GM21737 (cell line): ENCODE data around the gene INTS2.

Experiments
- ATAC-seq: cut with Tn5 transposase; IDR thresholded peaks from one replicate; pipeline ENCODE4 v1.9.1; 2021; ENCODE audit warnings: mild to moderate bottlenecking, moderate library complexity; ENCODE audit not compliant: unreplicated experiment

INTS2 gene

GRCh38 chr17:61856035-61856434, 71.7 kb downstream of the INTS2 start:
- ATAC-seq, result no peak

- no peak for ATAC-seq
These were observed 74.9 kb downstream of the INTS2 start for GRCh38 chr17:61852857-61853256.

- ATAC-seq, result no peak
These were observed 78.1 kb downstream of the INTS2 start for GRCh38 chr17:61849674-61850073.

- no peak for ATAC-seq
These were observed 78.9 kb downstream of the INTS2 start for GRCh38 chr17:61848896-61849295.

GRCh38 chr17:61848247-61848646, 79.5 kb downstream of the INTS2 start:
- no peak for ATAC-seq

DNA sequence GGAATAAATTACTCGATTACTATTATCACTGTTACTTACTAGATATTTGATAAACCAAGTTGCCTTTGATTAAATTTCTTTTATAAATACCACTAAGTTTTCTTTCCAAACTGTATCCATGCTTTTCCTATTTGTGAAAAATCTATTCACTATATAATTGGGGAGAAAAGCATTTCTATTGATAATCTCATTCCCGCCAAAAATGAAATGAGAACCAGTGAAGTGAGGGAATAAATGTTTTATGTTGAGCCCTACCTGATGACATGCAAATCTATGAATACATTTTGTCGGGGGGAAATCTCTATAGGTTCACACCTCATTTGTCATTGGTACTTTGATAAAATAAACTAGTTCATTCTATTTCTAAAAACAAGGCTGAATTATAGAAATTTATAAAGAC, 80.1 kb downstream of the INTS2 start:
- no peak for ATAC-seq

GRCh38 chr17:61846761-61847375, 80.9 kb downstream of the INTS2 start:
- ATAC-seq, result no peak

DNA sequence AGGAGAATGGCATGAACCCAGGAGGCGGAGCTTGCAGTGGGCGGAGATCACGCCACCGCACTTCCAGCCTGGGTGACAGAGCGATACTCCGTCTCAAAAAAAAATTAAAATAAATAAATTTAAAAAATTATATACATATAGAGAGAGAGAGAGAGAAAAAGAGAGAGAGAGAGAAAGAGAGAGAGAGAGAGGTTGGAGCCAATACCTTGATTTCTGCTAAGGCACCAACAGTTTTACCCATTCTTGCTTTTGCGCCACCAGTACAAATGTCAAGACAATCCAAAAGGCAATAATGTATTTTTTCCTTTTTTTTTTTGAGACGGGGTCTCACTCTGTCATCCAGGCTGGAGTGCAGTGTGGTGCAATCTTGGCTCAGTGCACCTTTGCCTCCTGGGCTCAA, 81.7 kb downstream of the INTS2 start:
- no peak for ATAC-seq

GRCh38 chr17:61843435-61843834, 84.3 kb downstream of the INTS2 start:
- no peak for ATAC-seq

GRCh38 chr17:61842899-61843298, 84.9 kb downstream of the INTS2 start:
- no peak for ATAC-seq

GRCh38 chr17:61839300-61839786, 88.4 kb downstream of the INTS2 start:
- no peak for ATAC-seq

DNA sequence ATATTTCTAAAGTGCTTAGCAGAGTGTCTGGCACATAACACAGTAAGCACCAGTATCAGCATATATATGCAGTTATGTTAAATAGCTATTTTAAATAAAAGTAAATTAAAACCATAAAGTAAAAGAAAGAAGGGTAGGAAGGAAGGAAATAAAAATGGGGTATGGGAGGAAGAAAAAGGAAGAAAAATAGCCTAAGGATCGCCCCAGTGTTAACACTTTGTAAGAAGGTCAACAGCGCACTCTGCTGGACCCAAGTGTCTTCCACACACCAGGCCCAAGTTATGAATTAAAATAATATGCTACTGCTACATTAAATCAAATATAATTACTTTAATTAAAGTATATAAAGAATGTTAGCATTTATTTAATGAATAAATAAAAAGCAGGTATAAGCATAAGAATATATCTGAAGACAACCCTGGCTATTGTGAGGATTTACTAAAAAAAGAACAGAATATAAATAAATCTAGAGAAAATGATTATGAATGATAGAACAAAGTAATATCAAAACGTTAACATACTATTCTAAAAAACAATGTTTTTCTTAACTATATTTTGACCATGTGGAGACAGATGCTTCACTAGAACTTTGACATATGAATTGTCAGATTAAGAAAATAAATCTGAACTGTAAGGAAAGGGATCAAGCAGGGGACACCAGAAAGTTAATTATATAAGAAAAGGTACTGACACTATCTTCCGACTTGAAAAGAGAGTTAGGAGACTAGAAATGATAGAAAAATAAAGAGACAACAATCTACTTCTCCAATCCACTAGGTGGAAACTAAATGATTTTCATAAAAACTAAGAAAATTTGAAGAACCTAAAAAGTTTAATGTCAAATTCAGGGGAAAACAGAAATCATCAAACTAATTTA, 90.4 kb downstream of the INTS2 start:
- ATAC-seq, result no peak

DNA sequence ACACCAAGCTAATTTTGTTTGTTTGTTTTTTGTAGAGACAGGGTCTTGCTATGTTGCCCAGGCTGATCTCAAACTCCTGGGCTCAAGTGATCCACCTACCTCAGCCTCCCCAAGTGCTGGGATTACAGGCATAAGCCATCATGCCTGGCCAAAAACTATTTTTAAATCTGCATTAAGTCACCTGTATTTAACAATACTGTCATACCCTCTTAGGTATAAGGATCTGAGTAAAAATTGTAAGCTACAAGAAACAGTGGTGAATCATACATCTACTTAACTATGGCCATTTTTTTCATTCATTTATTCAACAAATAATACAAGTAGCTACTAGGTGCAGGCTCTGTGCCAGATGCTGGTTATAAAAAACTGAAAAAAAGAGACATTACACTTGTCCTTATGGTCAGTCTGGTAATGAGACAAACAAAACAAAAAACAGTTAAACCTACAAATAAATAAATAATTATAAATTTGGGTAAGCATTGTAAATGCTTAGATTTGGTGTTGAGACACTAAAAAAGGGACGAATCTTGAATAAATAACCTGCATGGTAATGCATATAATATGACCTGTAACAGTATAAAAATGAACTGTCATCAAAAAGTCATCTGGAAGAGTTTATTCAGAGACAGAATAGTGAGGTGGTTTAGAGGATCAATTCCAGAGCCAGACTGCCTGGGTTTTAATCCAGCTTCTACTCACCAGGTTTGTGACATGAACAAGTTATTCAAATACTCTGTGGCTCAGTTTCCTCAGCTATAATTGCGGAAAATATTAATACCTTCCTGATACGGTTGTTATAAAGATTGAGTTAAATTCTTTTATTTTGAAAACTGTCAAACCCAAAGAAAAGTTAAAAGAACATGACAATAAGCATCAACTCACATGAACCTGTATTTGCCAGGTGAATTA, 91.3 kb downstream of the INTS2 start:
- ATAC-seq, result no peak

GRCh38 chr17:61835606-61836005, 92.2 kb downstream of the INTS2 start:
- no peak for ATAC-seq

- ATAC-seq, result no peak
These were observed 93.2 kb downstream of the INTS2 start for GRCh38 chr17:61834610-61835009.

GRCh38 chr17:61833536-61834193, 94.1 kb downstream of the INTS2 start:
- no peak for ATAC-seq

DNA sequence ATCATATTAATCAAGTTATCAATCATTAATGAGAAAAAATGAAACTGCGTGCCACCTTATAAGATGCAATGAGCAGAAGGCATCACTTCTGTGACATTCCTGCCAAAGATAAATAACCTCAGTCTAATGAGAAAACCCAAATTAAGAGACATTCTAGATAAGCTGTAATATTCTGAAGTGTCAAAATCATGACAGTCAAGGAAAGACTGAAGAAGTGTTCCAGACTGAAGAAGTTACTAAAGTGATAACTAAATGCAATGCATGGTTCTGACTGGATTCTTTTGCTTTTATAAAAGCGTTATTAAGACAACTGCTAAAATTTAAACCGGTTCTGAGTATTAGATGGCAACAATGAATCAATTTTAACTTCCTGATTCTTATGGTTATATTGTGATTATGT, 95.3 kb downstream of the INTS2 start:
- no peak for ATAC-seq

DNA sequence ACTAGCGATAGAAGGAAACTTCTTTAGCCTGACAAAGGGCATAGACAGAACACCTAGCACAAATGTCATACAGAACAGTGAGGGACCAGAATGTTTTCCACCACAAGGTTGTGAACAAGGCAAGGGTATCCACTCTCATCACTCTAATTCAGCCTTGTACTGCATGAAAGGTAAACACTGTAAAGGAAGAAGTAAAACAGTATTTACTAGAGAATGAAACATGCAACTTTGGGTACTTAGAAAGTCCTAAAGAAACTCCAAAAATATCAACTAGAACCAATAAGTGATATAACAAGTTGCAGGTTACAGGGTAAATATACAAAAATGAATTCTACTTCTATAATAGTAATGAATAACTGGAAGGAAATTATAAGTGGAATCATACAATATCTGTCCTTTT, 96.7 kb downstream of the INTS2 start:
- no peak for ATAC-seq

DNA sequence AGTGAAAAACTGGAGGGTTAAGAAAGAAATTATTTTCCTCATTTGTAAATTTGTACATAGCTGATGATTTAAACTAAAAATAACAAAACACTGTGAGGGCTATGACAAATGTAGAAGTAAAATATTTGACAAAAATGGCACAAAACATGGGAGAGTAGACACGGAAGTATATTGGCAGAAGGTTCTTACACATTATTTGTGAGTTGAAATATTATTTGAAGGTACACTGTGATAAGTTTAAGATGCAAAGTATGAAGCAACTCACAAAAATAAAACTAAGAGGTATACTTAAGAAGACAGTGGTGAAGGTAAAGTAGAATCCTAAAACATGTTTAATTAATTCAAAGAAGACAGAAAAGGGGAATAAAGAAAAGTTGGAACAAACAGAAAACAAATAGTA, 99.1 kb downstream of the INTS2 start:
- no peak for ATAC-seq

- no peak for ATAC-seq
These were observed 100.0 kb downstream of the INTS2 start for GRCh38 chr17:61827649-61828395.
